ENCODE measurements around the gene SLC47A1.

The SLC47A1 gene

DNA sequence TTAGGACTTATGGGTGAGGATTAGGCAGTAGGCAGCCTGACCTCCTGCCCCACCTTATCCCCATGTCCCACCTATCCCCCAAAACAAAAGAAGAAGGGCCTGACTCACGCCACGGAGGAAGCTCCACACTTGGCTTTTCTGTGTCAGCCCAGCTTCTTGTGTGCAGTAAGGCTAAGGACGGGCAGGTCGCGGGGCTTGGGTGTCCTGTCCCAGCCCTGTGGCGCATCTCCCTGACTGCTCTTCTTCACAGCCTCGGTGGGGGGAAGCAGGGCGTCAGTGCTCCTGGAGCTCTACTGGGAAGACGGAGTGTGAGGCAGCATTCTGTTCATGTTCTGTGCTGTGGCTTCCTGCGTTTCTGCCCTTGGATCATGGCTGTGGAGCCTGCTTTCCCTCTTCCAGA, 80.3 kb downstream of the SLC47A1 start:
- no peak for DNase-seq

DNA sequence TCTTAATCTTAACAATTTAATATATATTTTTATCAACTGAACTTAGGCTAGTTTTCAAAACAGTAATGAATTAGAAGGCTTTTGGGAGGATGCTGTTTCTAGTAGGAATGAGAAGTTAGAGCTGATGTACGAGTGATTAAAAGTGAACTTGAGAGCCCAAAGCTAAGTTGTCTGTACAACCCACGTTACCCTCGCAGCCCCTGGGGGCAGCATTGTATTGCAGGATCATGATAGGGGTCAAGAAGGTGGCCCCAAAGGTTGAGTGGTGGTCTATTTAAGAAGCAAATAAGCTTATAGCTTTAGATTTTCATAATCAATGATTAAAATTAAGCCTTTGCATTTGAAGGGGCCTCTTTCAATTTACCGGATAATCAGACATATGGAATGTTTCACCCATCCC, 81.2 kb downstream of the SLC47A1 start:
- DNase-seq = no peak

GRCh38 chr17:19618015-19618414, 84.4 kb downstream of the SLC47A1 start:
- DNase-seq = no peak

DNA sequence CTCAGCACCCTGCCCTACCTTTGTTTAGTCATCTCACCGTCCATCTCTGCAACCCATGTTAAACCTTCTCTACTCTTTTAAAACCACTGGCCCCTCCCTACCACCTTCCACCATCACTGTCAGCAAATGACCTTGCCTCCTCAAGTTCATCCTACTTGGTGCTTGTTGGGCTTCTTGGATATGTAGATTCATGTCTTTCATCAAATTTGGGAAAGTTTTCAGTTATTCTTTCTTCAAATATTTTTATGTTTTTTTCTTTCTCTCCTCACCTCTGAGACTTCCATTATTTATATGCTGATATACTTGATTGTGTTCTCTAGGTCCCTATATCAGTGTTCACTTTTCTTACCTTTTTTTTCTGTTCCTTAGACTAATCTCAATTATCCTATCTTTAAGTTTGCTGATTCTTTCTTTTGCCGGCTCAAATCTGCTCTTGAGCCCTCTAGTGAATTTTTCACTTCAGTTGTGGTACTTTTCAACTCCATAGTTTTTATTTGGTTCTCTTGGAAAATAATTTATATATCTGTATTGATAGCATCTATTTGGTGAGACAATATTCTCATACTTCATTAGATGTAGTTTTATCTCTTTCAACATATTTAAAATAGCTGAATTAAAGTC, 86.2 kb downstream of the SLC47A1 start:
- no peak for DNase-seq

DNA sequence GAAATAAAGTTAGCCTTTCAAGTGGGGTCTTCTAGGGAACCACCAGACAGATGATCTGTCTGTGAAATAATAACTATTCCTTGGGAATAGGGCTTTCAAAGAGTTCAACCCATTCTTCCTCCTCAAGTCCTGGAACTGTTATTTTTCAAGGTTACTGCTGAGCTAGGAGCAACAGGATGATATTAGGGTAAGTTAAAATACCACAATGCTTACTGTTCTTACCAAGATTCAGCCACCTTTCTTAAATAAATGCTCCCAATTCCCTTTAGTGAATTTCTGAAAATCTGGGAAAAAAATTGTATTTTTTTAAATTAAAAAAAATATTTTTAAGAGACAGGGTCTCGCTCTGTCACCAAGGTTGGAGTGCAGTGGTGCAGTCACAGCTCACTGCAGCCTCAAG, 88.0 kb downstream of the SLC47A1 start:
- no peak for DNase-seq

GRCh38 chr17:19626079-19626478, 92.4 kb downstream of the SLC47A1 start:
- no peak for DNase-seq
